ENCODE results near the gene RPUSD2. TPM values are rescaled to one million over a fixed set of nuclear protein-coding genes. Genes with fewer than 3 reads are reported as not detected.

Gene RPUSD2
- total RNA-seq, 2 donors from 2014 or later = 3.1 to 7.3 TPM

GRCh38 chr15:40543631-40544294 is 25.3 kb upstream of the RPUSD2 start:
- Histone ChIP-seq H3K27me3 (no peaks in the 10 kb centered on the region), H3K27ac (no peak overlapping the region), H3K4me1 (no peaks in the 10 kb centered on the region), H3K36me3 (replicated peaks in 1 of 2; ENCODE audit: insufficient read depth in 1 of 2, low read depth in 2 of 2) (peaks cover 0 to 5% of the 10 kb centered on the region in 2 donors), H3K4me3 (no peak overlapping the region), H3K9me3 (no peaks in the 10 kb centered on the region)
- DNase-seq = no peak
- WGBS, 2 donors = 75 to 80% methylated on average over 5 of the region's 5 CpGs
- intact Hi-C loops (cut with DNase I) = no loop called here
- ATAC-seq = no peak
- TF ChIP-seq POLR2A (IDR thresholded peaks at IDR 0.05) (no peak), CTCF (IDR thresholded peaks at IDR 0.05) (no peak)

- TF ChIP-seq POLR2A (IDR thresholded peaks at IDR 0.05) (no peak), CTCF (IDR thresholded peaks at IDR 0.05) (no peak)
- Histone ChIP-seq H3K9me3 (no peaks in the 10 kb centered on the region), H3K27ac (no peak overlapping the region), H3K4me3 (no peak overlapping the region), H3K27me3 (no peaks in the 10 kb centered on the region), H3K36me3 (replicated peaks in 1 of 2; ENCODE audit: insufficient read depth in 1 of 2, low read depth in 2 of 2) (peaks cover 0 to 5% of the 10 kb centered on the region in 2 donors), H3K4me1 (peaks cover 10% of the 10 kb centered on the region)
- 58 to 71% methylated on average over 1 of the region's 1 CpG for WGBS, 2 donors
- DNase-seq = no peak
- ATAC-seq = no peak
- intact Hi-C loops (cut with DNase I) = no loop called here
Measured at GRCh38 chr15:40545457-40545856, 23.6 kb upstream of the RPUSD2 start.

- intact Hi-C loops (cut with DNase I) = no loop called here
- 91 to 96% methylated on average over 2 of the region's 2 CpGs for WGBS, 2 donors
- peaks cover 0 to 9% of the 10 kb centered on the region in 2 donors for H3K36me3 ChIP-seq (replicated peaks in 1 of 2; ENCODE audit: insufficient read depth in 1 of 2, low read depth in 2 of 2)
Measured at GRCh38 chr15:40548610-40549009, 20.5 kb upstream of the RPUSD2 start.

GRCh38 chr15:40549894-40550293 is 19.2 kb upstream of the RPUSD2 start:
- no peak for TF ChIP-seq CTCF (IDR thresholded peaks at IDR 0.05)
- no peak for TF ChIP-seq POLR2A (IDR thresholded peaks at IDR 0.05)
- Histone ChIP-seq H3K27me3 (no peaks in the 10 kb centered on the region), H3K27ac (no peak overlapping the region), H3K9me3 (no peaks in the 10 kb centered on the region), H3K4me3 (no peak overlapping the region), H3K4me1 (peaks cover 12% of the 10 kb centered on the region), H3K36me3 (replicated peaks in 1 of 2; ENCODE audit: insufficient read depth in 1 of 2, low read depth in 2 of 2) (peaks cover 0 to 12% of the 10 kb centered on the region in 2 donors)
- intact Hi-C loops (cut with DNase I) = no loop called here
- DNase-seq = peak in 3 of 4 donors; percentile 60 to 71 (median 70)
- ATAC-seq = peak; percentile 90
- WGBS, 2 donors = 45 to 53% methylated on average over 7 to 9 of the region's 9 CpGs

More at GRCh38 chr15:40548610-40549009, 20.5 kb upstream of the RPUSD2 start:
- H3K27ac ChIP-seq = no peak overlapping the region
- no peak overlapping the region for H3K4me3 ChIP-seq
- H3K9me3 ChIP-seq = no peaks in the 10 kb centered on the region
- ATAC-seq = no peak
- TF ChIP-seq CTCF (IDR thresholded peaks at IDR 0.05) = no peak
- no peak for TF ChIP-seq POLR2A (IDR thresholded peaks at IDR 0.05)
- H3K27me3 ChIP-seq = no peaks in the 10 kb centered on the region
- peaks cover 12% of the 10 kb centered on the region for H3K4me1 ChIP-seq
- DNase-seq = no peak

Data from body of pancreas (tissue), 4 donors.